ENCODE measurements around the gene POFUT2.

POFUT2 gene

GRCh38 chr21:45248301-45248892 lies 39.3 kb downstream of the POFUT2 start:
- H3K4me3 ChIP-seq (replicated peaks; ENCODE audit: insufficient read depth, low read length) = no peak overlapping the region
- H3K27me3 ChIP-seq (ENCODE audit: insufficient read depth, poor library complexity, severe bottlenecking) = no peaks in the 10 kb centered on the region
- DNase-seq (ENCODE audit: low read depth in 1 of 2, low spot score in 1 of 2) = no peak
- H3K27ac ChIP-seq (replicated peaks) = no peak overlapping the region
- no peak for TF ChIP-seq CTCF (IDR thresholded peaks at IDR 0.05; ENCODE audit: insufficient read depth, low read length)
- no peak for TF ChIP-seq POLR2AphosphoS5 (IDR thresholded peaks at IDR 0.05; ENCODE audit: low read depth)
- TF ChIP-seq SPI1 (IDR thresholded peaks at IDR 0.05; ENCODE audit: borderline replicate concordance, low read depth) = no peak
- TF ChIP-seq GABPA (IDR thresholded peaks at IDR 0.05; ENCODE audit: low read depth) = no peak
- TF ChIP-seq, protein P1, sequence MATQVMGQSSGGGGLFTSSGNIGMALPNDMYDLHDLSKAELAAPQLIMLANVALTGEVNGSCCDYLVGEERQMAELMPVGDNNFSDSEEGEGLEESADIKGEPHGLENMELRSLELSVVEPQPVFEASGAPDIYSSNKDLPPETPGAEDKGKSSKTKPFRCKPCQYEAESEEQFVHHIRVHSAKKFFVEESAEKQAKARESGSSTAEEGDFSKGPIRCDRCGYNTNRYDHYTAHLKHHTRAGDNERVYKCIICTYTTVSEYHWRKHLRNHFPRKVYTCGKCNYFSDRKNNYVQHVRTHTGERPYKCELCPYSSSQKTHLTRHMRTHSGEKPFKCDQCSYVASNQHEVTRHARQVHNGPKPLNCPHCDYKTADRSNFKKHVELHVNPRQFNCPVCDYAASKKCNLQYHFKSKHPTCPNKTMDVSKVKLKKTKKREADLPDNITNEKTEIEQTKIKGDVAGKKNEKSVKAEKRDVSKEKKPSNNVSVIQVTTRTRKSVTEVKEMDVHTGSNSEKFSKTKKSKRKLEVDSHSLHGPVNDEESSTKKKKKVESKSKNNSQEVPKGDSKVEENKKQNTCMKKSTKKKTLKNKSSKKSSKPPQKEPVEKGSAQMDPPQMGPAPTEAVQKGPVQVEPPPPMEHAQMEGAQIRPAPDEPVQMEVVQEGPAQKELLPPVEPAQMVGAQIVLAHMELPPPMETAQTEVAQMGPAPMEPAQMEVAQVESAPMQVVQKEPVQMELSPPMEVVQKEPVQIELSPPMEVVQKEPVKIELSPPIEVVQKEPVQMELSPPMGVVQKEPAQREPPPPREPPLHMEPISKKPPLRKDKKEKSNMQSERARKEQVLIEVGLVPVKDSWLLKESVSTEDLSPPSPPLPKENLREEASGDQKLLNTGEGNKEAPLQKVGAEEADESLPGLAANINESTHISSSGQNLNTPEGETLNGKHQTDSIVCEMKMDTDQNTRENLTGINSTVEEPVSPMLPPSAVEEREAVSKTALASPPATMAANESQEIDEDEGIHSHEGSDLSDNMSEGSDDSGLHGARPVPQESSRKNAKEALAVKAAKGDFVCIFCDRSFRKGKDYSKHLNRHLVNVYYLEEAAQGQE (IDR thresholded peaks at IDR 0.05; ENCODE audit: insufficient replicate concordance, low read depth) = no peak

GRCh38 chr21:45246386-45247320 lies 41.0 kb downstream of the POFUT2 start:
- Histone ChIP-seq H3K27me3 (ENCODE audit: insufficient read depth, poor library complexity, severe bottlenecking) (no peaks in the 10 kb centered on the region), H3K4me3 (replicated peaks; ENCODE audit: insufficient read depth, low read length) (no peak overlapping the region), H3K27ac (replicated peaks) (no peak overlapping the region)
- no peak for TF ChIP-seq SPI1 (IDR thresholded peaks at IDR 0.05; ENCODE audit: borderline replicate concordance, low read depth)
- TF ChIP-seq POLR2AphosphoS5 (IDR thresholded peaks at IDR 0.05; ENCODE audit: low read depth) = no peak
- no peak for TF ChIP-seq CTCF (IDR thresholded peaks at IDR 0.05; ENCODE audit: insufficient read depth, low read length)
- TF ChIP-seq, protein P1 (IDR thresholded peaks at IDR 0.05; ENCODE audit: insufficient replicate concordance, low read depth) = no peak
- no peak for TF ChIP-seq GABPA (IDR thresholded peaks at IDR 0.05; ENCODE audit: low read depth)
- DNase-seq (ENCODE audit: low read depth in 1 of 2, low spot score in 1 of 2) = no peak

- Histone ChIP-seq H3K4me3 (replicated peaks; ENCODE audit: insufficient read depth, low read length) (no peak overlapping the region), H3K27me3 (ENCODE audit: insufficient read depth, poor library complexity, severe bottlenecking) (no peaks in the 10 kb centered on the region), H3K27ac (replicated peaks) (no peak overlapping the region)
- no peak for DNase-seq (ENCODE audit: low read depth in 1 of 2, low spot score in 1 of 2)
- no peak for TF ChIP-seq POLR2AphosphoS5 (IDR thresholded peaks at IDR 0.05; ENCODE audit: low read depth)
- TF ChIP-seq, protein P1 (IDR thresholded peaks at IDR 0.05; ENCODE audit: insufficient replicate concordance, low read depth) = no peak
- no peak for TF ChIP-seq SPI1 (IDR thresholded peaks at IDR 0.05; ENCODE audit: borderline replicate concordance, low read depth)
- TF ChIP-seq CTCF (IDR thresholded peaks at IDR 0.05; ENCODE audit: insufficient read depth, low read length) = no peak
- no peak for TF ChIP-seq GABPA (IDR thresholded peaks at IDR 0.05; ENCODE audit: low read depth)
These were observed 42.8 kb downstream of the POFUT2 start for GRCh38 chr21:45244799-45245340.
